GM19372 (cell line): ENCODE results near the gene LCAT.

Experiments used
- ATAC-seq: cut with Tn5 transposase; IDR thresholded peaks from one replicate; pipeline ENCODE4 v1.9.1; 2021; ENCODE audit warnings: mild to moderate bottlenecking, low read depth, moderate library complexity; ENCODE audit not compliant: unreplicated experiment

Gene LCAT

DNA sequence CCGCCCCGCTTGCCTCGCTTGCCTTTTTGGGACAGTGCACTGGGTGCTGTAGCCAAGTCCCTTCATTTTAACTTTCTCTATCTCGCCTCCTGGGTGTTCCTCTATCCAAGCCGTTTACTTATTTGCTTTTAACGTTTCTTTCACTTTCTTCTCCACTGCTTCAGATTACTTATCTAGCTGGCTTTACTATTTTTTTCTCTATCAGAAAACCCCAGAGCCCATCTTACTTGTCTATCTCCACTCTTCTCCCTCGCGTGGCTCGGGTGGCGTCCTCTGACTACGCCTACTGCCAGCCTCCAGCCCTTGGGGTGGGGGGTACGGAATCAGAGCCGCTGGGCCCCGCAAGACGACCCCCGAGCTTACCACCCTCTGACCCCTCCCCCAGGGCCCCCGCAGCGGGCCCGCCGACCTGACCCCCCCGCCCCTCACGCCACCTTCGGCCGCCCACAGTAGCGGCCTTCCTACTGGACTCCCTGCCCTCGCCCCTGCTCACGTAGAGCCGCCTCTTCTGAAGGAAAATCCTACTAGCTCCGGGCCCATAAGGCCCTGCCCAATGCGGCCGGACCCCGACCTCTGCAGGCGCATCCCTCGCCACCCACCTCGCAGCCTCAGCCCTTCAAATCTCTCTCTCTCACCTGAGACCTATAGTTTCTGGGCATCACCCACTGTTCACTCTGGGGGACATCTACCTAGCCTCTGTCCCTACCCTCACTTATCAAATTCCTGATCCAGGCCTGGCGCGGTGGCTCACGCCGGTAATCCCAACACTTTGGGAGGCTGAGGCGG lies 25.5 kb upstream of the LCAT start:
- ATAC-seq: no peak

DNA sequence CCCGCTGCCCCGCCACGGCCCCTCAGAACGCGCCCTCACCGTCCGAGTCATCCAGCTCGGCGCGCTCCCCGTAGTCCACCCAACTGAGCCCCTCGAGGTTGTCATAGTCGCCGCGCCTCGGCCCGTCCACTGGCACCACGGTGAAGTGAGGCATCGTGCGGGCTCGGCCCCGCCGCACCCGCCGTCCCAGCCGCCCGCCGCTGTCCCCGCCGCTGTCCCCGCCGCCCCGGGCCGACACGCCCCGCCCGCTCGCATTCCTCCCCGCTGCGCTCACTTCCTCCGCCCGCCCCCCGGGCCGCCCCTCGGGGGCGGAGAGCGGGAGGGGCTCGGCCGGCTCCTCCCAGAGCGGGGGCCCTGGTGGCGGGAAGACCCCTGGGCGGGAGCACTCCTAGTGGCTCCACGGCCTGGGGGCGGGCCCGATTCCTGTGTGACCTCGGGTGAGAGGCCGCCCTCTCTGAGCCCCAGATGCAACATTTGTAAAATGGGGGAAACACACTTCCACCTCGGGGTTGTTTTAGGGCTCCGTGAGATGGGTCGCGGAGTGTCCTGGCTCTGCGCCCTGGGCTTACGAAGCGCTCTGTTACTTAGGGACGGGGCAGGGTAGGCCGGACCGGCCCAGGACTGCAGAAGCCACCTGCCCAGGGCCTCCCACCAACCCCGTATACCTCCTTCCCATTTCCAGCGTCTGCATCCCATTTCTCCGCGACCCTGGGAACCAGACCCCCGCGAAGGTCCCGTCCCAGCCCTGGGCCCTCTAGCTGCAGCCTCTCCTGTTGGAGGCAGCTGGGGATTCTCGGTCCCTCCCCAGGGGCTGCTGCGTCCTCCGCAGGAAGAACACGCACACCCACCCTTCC lies 24.7 kb upstream of the LCAT start, which contains the start of gene SLC12A4:
TSS of gene SLC12A4 (minus strand) at position 238 of the 854 bp plus-strand sequence. CDS start at position 154, 84 bp downstream.
- peak; percentile 78 for ATAC-seq

GRCh38 chr16:67967958-67968399 lies 24.1 kb upstream of the LCAT start:
- peak; percentile 24 for ATAC-seq

GRCh38 chr16:67967183-67967957 lies 23.4 kb upstream of the LCAT start:
- no peak for ATAC-seq

DNA sequence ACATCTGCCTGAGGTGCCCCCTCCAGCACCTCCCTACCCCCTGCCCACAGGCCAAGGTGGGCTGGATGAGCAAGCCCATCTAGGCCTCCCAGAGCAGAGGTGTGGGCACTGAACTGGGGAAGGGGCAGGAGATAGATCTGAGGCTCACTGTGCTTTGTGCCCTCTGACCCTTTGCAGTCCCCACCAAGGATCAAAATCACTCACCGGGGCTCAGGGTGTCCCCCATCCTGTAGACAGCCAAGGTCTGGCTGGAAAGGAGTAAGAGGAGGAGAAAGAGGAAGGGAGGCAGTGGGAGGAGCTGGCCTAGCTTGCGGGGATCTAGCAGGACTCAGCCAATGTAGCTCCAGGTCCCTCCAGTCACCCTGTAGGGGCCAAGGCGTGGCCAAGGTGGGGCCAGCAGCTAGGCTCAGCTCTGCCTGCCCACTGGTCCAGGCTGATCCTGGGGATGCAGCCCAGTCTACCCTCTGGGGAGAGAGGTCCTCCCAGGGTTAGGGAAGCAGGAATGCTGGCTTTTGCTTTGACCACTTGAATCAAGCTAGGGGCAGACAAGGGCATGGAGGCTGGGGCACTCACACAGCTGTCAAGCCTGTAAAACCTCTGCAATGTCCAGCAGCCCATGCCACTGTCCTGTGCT lies 22.7 kb upstream of the LCAT start:
- no peak for ATAC-seq

DNA sequence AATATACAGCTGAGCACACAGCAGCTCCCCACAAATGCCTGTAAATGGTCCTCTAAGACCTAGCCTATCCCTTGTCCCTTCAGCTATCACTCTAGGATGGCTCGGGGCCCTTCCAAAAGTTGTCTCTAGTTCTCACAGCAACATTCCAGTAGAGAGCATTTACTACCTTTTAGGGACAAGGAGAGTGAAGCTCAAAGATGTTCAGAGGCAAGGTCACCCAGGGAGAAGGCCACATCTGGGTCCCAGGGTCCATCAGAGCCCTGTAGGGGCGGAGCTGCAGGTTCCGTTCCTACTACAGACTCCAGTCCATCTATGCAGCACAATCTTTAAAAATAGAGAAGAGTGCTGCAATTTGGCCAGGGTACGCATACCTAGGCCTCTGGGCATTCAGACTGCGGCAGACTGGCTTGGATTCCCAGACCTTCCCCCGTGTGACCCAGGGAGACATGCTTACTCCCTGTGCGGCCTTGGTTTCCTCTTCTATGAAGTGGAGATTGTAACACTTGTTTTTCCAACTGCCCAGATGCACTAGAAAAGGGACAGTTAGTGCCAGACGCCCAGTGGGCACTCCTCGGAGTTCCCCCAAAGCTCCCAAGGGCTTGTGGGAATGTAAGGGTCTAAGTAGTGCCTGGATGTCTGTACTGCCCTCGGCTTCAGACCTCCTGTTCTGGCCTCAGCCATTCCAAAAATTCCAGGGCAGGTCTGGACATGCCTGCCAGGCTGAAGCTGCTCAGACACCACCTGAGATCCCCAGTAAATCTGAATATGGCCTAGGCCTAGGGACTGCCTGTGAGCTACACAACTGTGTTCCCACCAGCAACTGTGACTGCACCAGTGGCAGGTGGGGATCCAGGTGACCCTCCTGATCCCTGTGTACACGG lies 22.0 kb upstream of the LCAT start:
- no peak for ATAC-seq

GRCh38 chr16:67964477-67965131 lies 20.7 kb upstream of the LCAT start:
- ATAC-seq: no peak

DNA sequence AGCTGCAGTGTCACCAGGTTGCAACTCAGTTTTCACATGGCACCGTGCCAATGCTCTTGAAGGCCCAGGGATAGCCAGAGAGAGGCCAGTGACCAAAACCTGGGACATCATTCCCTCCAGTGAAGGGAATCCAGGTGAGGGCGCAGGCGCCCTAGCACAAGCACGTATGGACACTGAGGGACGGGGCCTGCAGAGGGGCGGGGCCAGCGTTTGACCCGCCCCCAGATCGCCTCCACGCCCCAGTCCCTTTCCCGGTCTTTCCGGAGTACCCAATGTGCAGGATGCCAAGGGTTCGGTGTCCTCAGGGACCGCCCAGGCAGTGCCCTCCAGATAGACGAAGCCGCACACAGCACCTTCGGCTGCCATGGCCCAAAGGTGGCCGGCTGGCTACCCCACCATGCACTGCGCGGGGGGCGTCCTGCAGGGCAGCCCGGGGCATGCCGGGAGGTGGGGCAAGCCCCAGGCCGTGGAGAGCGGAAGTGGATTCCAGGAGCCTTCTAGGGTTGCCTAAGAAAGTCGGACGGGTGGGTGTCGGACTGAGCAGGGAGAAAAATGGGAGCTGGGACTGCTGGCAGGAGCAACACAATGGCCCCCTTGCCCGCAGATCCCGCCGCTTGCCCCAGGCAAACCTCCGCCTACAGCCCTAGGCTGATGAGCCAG lies 19.9 kb upstream of the LCAT start:
- no peak for ATAC-seq

DNA sequence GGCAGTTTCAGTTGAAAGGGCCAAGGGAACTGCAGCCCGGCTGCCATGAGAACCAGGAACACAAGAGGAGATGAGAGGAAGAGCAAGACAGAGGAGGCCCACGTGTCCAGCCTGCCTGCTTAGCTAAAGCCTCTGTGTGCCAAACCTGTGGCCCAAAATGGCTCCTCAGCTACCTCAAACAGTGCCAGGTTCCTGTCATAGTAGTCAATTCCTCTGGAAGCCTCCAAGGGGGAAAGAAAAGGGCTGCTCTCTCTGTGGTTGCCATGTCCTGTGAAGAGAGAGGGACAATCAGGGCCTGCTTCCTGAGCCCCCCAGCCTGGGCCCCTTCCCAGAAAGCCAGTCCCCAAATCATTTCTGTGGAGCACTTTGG lies 19.4 kb upstream of the LCAT start:
- ATAC-seq: no peak

DNA sequence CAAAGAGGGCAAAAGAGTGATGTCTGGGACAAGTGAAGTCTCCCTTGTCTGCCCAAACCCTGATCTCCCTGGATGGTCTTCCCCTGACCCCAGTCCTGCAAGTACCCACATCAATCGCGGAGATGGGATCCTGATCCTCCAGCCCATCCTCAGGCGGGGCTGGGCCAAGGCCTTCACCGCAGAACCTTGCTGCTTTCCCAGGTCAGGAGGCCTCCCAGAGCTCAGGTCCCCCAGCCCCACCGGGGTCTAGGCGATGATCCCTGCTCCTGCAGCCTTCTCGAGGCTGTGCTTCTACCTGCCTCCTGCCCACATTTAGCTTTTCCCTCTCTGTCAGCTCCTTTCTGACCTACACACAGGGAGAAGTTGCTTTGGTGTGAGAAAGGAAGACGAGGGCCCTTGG lies 18.2 kb upstream of the LCAT start:
- ATAC-seq: no peak

GRCh38 chr16:67961551-67961957 lies 17.6 kb upstream of the LCAT start:
- no peak for ATAC-seq

GRCh38 chr16:67959536-67960329 lies 15.8 kb upstream of the LCAT start:
- no peak for ATAC-seq

DNA sequence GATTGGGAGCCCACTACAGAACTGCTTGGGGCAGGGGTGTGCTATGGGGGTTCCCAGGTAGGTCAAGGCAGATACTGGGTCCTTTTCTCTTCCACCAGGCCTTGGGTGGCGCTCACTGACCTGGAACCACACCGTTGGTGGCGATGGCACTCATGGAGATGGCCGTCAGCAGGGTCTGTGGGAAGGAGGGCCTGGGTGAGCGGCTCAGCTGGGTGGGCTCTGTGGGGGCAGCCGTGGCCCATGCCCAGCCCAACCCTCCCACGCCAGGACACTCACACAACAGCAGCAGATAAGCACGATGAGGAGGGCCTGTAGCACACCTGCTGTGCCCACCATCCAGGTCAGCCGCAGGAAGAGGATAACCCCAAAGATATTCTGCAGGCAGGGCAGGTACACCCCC lies 13.7 kb upstream of the LCAT start:
- no peak for ATAC-seq

- ATAC-seq: no peak
Observed at GRCh38 chr16:67954421-67955196, 10.7 kb upstream of the LCAT start.

DNA sequence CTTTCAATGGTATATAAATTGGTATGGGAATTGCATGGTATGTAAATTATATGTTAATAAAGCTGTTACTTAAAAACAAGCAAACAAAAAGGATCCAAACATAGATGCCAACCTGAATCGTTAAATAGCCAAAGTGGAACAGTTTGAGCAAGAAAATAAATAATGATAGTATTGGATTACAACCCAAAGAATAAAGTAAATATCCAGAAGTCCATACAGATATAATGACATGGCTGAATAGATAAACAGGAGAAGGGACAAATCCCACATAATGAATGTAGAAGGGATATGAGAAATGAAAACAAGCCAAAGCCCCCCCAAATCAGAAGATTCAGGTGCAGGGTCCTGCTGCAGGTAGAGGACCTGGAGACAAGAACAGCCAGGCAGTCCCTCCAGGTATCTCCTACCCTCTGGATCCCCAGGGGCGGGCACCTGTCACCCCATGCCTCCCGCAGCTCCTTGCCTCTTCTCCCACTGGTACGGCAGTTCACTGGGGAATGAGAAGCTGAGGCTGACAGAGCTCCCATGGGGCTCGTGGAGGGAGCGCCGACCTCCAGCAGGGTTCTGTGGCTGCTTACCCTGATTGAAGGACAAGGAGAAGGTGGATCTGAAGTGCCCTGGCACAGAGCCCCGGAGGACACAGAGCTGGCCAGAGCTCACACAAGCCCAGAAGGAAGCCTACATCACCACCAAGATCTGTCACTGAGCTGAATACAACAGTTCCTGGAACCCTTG lies 9.9 kb upstream of the LCAT start:
- no peak for ATAC-seq

DNA sequence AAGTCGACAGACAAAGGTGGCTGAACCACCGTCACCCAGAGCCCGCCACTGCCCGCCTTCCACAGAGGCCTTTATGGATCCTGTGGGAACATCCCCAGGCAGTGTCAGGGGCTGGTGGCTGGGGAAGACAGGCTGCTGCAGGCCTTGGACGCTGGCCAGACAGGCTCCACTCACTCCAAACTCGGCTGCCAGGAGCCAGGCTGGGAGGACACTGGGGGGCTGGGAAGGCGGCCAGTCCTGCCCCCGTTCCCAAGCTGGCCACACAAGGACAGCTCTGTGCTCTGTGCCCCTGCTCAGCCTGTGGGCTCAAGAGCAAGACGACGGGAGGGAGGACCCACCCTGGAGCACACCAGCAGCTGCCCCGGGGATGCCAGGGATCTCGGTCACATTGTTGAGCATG lies 7.6 kb upstream of the LCAT start:
- ATAC-seq: no peak
